NCI-H2196 treated with DMSO at 0.1 percent for 48 hours (cell line): ENCODE data around the gene SPOCK2.
A peak's percentile ranks its signal among the peaks of the same experiment; 100 is the strongest.

ENCODE experiments used
- DNase-seq: peaks from one replicate; lab custom pipeline; 2025; ENCODE audit not compliant: unreplicated experiment; lab: John Stamatoyannopoulos, UW

SPOCK2 gene

DNA sequence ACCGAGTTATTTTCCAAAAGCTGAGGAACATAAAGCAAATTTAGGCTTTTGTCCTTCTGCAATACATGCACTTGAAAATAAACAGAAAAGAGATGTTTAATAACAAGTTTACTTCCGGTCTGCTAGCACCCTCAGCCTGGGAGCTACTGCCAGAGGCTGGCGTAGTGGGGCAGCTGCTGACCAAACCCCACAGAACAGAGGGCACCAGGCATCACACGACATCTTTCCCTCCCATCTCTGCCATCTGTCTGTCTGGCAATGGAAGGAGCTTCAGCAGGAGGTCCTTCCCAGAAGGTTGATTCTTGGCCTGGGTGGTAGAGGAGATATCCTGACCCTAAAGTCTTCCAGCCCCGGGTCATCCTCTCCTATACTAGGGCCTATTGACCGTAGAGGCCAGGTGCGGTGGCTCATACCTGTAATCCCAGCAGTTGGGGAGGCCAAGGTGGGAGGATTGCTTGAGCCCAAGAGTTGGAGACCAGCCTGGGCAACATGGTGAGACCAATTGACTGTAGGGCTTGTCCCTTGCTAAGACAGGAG is 76.3 kb downstream of the SPOCK2 start:
- no peak for DNase-seq

DNA sequence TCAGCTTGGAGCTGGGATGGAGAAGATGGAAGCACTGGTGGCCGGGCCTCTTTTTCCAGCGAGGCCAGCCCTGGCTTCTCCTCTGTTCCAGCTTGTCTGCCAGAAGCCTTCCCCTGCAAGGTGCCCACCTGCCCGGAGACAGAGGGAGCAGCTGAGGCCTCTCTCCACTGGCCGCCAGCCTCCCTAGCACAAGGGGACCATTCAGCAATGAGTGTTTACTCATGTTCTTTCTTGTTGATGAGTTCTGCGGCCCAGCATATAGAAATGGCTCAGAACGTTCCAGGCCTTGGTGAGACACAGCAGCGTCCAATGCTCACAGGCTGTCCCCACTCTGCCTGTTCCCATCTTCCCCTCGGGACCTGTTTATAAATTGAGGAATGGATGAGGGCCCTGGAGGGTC is 76.9 kb downstream of the SPOCK2 start:
- no peak for DNase-seq

DNA sequence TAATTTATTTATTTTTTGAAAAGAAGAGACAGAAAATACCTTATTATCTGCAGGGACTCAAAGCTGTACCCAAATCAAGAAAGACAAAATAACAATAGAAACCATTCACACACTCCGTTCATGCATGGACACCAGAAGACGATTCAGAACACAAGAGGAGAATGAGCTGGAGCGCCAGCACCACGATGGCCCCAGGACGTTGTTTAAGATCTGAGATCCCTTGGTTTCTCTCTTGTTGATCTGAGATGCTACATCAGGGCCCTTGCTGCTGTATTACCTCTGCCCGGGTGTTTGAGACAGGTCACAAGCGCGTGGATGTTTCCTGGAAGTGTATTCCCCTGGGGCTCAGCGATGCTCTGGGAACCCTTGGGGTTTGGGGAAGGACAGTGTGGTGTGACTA is 77.3 kb downstream of the SPOCK2 start:
- DNase-seq = no peak

DNA sequence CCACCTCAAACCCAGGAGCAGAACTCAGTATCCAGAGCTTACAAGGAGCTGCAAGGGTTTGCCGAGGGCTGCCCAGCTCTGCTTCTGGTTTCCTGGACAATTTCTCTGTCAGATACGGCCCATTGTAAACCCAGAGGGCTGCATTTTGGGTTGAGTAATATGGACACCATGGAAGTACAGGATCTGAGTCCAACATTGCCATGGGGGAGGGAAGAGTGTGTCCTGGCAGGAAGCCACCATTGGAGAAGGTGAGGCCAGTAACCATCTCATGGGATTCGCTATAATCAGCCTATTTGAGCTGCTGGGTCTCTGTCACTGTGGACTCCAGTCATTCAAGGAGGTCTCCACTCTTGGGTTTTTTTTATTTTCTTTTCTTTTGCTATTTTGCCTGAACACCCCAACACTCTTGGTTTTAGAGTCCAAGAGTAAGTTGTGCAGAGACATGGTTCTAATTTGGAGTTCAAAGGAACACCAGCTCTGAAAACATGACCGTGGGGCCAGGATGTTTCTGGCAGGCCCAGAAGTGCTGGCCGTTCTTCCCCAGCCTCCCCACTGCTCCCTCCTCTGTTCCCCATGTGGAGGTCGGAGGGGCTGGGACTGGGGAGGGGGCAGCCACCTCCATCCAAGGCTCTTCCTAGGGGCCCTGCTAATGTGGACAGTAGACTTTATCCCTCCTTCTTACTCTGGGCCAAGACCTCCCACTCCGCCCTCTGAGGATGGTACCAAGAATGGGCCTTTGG is 77.9 kb downstream of the SPOCK2 start:
- no peak for DNase-seq

DNA sequence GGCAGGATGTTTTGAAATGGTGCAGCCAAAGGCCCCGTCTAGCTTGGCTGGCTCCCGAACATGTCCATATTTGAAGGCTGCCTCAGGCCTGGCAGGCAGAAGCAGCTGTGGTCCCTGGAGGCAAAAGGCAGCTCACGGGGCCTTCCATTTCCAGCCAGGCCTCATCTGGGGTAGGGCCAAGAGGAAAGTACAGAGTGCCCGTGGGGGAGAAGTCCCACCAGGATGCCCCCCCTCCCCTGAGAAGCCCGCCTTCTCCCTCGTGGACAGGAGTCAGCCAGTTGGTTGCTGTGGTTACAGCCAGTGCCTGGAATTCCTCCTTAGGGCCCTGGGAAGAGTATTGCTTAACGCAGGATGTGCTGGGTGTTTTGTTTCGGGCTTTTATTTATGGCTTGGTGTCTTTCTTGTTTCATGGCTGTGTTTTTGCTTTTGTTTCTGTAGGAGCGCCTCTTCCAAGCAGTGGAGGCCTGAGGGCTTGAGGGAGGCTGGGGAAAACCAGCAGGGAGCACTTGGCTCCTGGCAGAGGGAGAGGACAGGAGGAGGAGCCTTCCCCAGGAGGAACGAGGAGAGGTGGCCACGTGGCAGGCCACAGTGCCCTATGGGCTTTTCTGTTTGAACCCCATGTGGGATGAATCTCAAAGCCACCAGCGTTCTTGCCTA is 78.8 kb downstream of the SPOCK2 start:
- peak; percentile 30 for DNase-seq

DNA sequence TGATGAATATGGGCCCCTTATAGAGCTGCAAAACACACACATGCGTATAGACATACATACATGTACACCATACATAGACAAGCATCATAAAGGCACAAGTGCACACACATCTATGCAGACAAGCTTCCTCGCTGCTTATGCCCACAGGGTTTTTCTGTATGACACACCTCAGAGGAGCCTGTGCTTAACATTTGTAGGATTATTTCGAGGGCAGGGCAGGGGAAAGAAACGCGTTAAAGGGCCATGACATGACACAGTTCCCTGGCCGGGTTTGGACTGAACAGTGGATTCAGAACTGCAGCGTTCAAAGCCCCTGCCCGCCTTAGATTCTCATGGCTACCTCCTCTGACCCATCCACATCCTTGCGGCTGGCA is 79.3 kb downstream of the SPOCK2 start:
- DNase-seq = no peak
